Measurements from ENCODE around the gene GRHL3.

GRHL3 gene

GRCh38 chr1:24343412-24344089 lies 24.4 kb downstream of the GRHL3 start:
- no peak for DNase-seq
- Histone ChIP-seq H4K91ac (ENCODE audit: low read depth, low read length) (no peak overlapping the region), H4K8ac (ENCODE audit: low read depth, low read length) (no peak overlapping the region), H3K4me1 (ENCODE audit: control insufficient read depth in 1 of 2, insufficient read depth in 2 of 2, low read length in 2 of 2) (peaks cover 28% of the 10 kb centered on the region in 2 experiments), H2BK5ac (ENCODE audit: low read depth, low read length, poor library complexity) (no peak overlapping the region), H2AK5ac (ENCODE audit: low read length) (no peak overlapping the region), H3K23ac (ENCODE audit: low read length) (no peak overlapping the region), H3K79me1 (ENCODE audit: low read length) (peaks cover 13% of the 10 kb centered on the region), H3K27me3 (ENCODE audit: insufficient read depth, low read length) (no peaks in the 10 kb centered on the region), H3K9ac (ENCODE audit: low read length) (no peak overlapping the region), H3K4me3 (ENCODE audit: low read depth, low read length) (no peak overlapping the region), H3K4me2 (ENCODE audit: low read length) (no peak overlapping the region), H3K27ac (ENCODE audit: low read depth, low read length) (no peak overlapping the region), H3K4ac (ENCODE audit: low read depth, low read length) (no peak overlapping the region), H2AFZ (ENCODE audit: insufficient read depth, low read length, poor library complexity) (no peak overlapping the region), H3K79me2 (ENCODE audit: control insufficient read depth, insufficient read depth, low read length, poor library complexity) (peaks cover 4% of the 10 kb centered on the region), H4K12ac (ENCODE audit: low read depth, low read length) (no peak overlapping the region), H3K36me3 (ENCODE audit: control insufficient read depth in 1 of 2, insufficient read depth in 2 of 2, low read length in 2 of 2) (peaks cover 30 to 35% of the 10 kb centered on the region in 2 experiments), H3K18ac (ENCODE audit: low read length) (no peak overlapping the region), H3K9me3 (ENCODE audit: insufficient read depth, low read depth, low read length) (no peaks in the 10 kb centered on the region), H2BK12ac (ENCODE audit: low read length) (no peak overlapping the region), H3K14ac (ENCODE audit: low read length) (no peak overlapping the region), H2BK120ac (ENCODE audit: insufficient read depth, low read length, poor library complexity) (no peak overlapping the region)
- no CpG with 5 or more reads among the region's 13 CpGs for WGBS (ENCODE audit: extremely low coverage, insufficient coverage, insufficient read length)

GRCh38 chr1:24344090-24344742 lies 25.1 kb downstream of the GRHL3 start:
- H4K91ac ChIP-seq (ENCODE audit: low read depth, low read length), result no peak overlapping the region
- peaks cover 28% of the 10 kb centered on the region in 2 experiments for H3K4me1 ChIP-seq (ENCODE audit: control insufficient read depth in 1 of 2, insufficient read depth in 2 of 2, low read length in 2 of 2)
- no CpG with 5 or more reads among the region's 8 CpGs for WGBS (ENCODE audit: extremely low coverage, insufficient coverage, insufficient read length)
- H3K18ac ChIP-seq (ENCODE audit: low read length), result no peak overlapping the region
- H3K23ac ChIP-seq (ENCODE audit: low read length), result no peak overlapping the region
- H3K9ac ChIP-seq (ENCODE audit: low read length), result no peak overlapping the region
- H3K27ac ChIP-seq (ENCODE audit: low read depth, low read length), result no peak overlapping the region
- no peak overlapping the region for H3K14ac ChIP-seq (ENCODE audit: low read length)
- H3K4me2 ChIP-seq (ENCODE audit: low read length), result no peak overlapping the region
- no peak overlapping the region for H2AK5ac ChIP-seq (ENCODE audit: low read length)
- H3K9me3 ChIP-seq (ENCODE audit: insufficient read depth, low read depth, low read length), result no peaks in the 10 kb centered on the region
- no peak overlapping the region for H4K12ac ChIP-seq (ENCODE audit: low read depth, low read length)
- H3K79me2 ChIP-seq (ENCODE audit: control insufficient read depth, insufficient read depth, low read length, poor library complexity), result peaks cover 4% of the 10 kb centered on the region
- H2AFZ ChIP-seq (ENCODE audit: insufficient read depth, low read length, poor library complexity), result no peak overlapping the region
- DNase-seq, result no peak
- H2BK5ac ChIP-seq (ENCODE audit: low read depth, low read length, poor library complexity), result no peak overlapping the region
- no peak overlapping the region for H3K4me3 ChIP-seq (ENCODE audit: low read depth, low read length)
- H2BK120ac ChIP-seq (ENCODE audit: insufficient read depth, low read length, poor library complexity), result no peak overlapping the region
- peaks cover 30 to 35% of the 10 kb centered on the region in 2 experiments for H3K36me3 ChIP-seq (ENCODE audit: control insufficient read depth in 1 of 2, insufficient read depth in 2 of 2, low read length in 2 of 2)
- H3K27me3 ChIP-seq (ENCODE audit: insufficient read depth, low read length), result no peaks in the 10 kb centered on the region
- no peak overlapping the region for H3K4ac ChIP-seq (ENCODE audit: low read depth, low read length)
- no peak overlapping the region for H2BK12ac ChIP-seq (ENCODE audit: low read length)
- no peak overlapping the region for H4K8ac ChIP-seq (ENCODE audit: low read depth, low read length)
- peaks cover 13% of the 10 kb centered on the region for H3K79me1 ChIP-seq (ENCODE audit: low read length)

- peaks cover 30 to 33% of the 10 kb centered on the region in 2 experiments for H3K36me3 ChIP-seq (ENCODE audit: control insufficient read depth in 1 of 2, insufficient read depth in 2 of 2, low read length in 2 of 2)
- H3K4me3 ChIP-seq (ENCODE audit: low read depth, low read length), result no peak overlapping the region
- no peak overlapping the region for H3K23ac ChIP-seq (ENCODE audit: low read length)
- no peak overlapping the region for H4K12ac ChIP-seq (ENCODE audit: low read depth, low read length)
- no peak overlapping the region for H3K27ac ChIP-seq (ENCODE audit: low read depth, low read length)
- WGBS (ENCODE audit: extremely low coverage, insufficient coverage, insufficient read length), result no CpG with 5 or more reads among the region's 5 CpGs
- H3K27me3 ChIP-seq (ENCODE audit: insufficient read depth, low read length), result no peaks in the 10 kb centered on the region
- no peak for DNase-seq
- peaks cover 1% of the 10 kb centered on the region for H3K79me2 ChIP-seq (ENCODE audit: control insufficient read depth, insufficient read depth, low read length, poor library complexity)
- H3K79me1 ChIP-seq (ENCODE audit: low read length), result peaks cover 9% of the 10 kb centered on the region
- no peak overlapping the region for H4K91ac ChIP-seq (ENCODE audit: low read depth, low read length)
- peaks cover 1% of the 10 kb centered on the region for H3K9me3 ChIP-seq (ENCODE audit: insufficient read depth, low read depth, low read length)
- H4K8ac ChIP-seq (ENCODE audit: low read depth, low read length), result no peak overlapping the region
- no peak overlapping the region for H3K4ac ChIP-seq (ENCODE audit: low read depth, low read length)
- H2BK120ac ChIP-seq (ENCODE audit: insufficient read depth, low read length, poor library complexity), result no peak overlapping the region
- no peak overlapping the region for H2AK5ac ChIP-seq (ENCODE audit: low read length)
- H3K9ac ChIP-seq (ENCODE audit: low read length), result no peak overlapping the region
- H2BK5ac ChIP-seq (ENCODE audit: low read depth, low read length, poor library complexity), result no peak overlapping the region
- no peak overlapping the region for H3K14ac ChIP-seq (ENCODE audit: low read length)
- H3K4me2 ChIP-seq (ENCODE audit: low read length), result no peak overlapping the region
- no peak overlapping the region for H2BK12ac ChIP-seq (ENCODE audit: low read length)
- H2AFZ ChIP-seq (ENCODE audit: insufficient read depth, low read length, poor library complexity), result no peak overlapping the region
- no peak overlapping the region for H3K18ac ChIP-seq (ENCODE audit: low read length)
- peaks cover 20% of the 10 kb centered on the region in 2 experiments for H3K4me1 ChIP-seq (ENCODE audit: control insufficient read depth in 1 of 2, insufficient read depth in 2 of 2, low read length in 2 of 2)
Observed at GRCh38 chr1:24345334-24345733, 26.2 kb downstream of the GRHL3 start.

GRCh38 chr1:24347159-24347934 lies 28.2 kb downstream of the GRHL3 start:
- peaks cover 1% of the 10 kb centered on the region for H3K9me3 ChIP-seq (ENCODE audit: insufficient read depth, low read depth, low read length)
- peaks cover 4% of the 10 kb centered on the region for H3K79me1 ChIP-seq (ENCODE audit: low read length)
- no peak overlapping the region for H3K4me3 ChIP-seq (ENCODE audit: low read depth, low read length)
- H3K4me1 ChIP-seq (ENCODE audit: control insufficient read depth in 1 of 2, insufficient read depth in 2 of 2, low read length in 2 of 2), result peaks cover 9 to 11% of the 10 kb centered on the region in 2 experiments
- no peaks in the 10 kb centered on the region for H3K79me2 ChIP-seq (ENCODE audit: control insufficient read depth, insufficient read depth, low read length, poor library complexity)
- no peak overlapping the region for H2BK5ac ChIP-seq (ENCODE audit: low read depth, low read length, poor library complexity)
- WGBS (ENCODE audit: extremely low coverage, insufficient coverage, insufficient read length), result no CpG with 5 or more reads among the region's 19 CpGs
- no peak overlapping the region for H3K23ac ChIP-seq (ENCODE audit: low read length)
- H3K9ac ChIP-seq (ENCODE audit: low read length), result no peak overlapping the region
- no peaks in the 10 kb centered on the region for H3K27me3 ChIP-seq (ENCODE audit: insufficient read depth, low read length)
- no peak overlapping the region for H2AK5ac ChIP-seq (ENCODE audit: low read length)
- no peak overlapping the region for H2BK120ac ChIP-seq (ENCODE audit: insufficient read depth, low read length, poor library complexity)
- H2BK12ac ChIP-seq (ENCODE audit: low read length), result no peak overlapping the region
- no peak overlapping the region for H4K8ac ChIP-seq (ENCODE audit: low read depth, low read length)
- peak overlapping the region; percentile 25 for H3K18ac ChIP-seq (ENCODE audit: low read length)
- no peak overlapping the region for H4K12ac ChIP-seq (ENCODE audit: low read depth, low read length)
- no peak overlapping the region for H2AFZ ChIP-seq (ENCODE audit: insufficient read depth, low read length, poor library complexity)
- no peak overlapping the region for H3K27ac ChIP-seq (ENCODE audit: low read depth, low read length)
- H4K91ac ChIP-seq (ENCODE audit: low read depth, low read length), result no peak overlapping the region
- H3K36me3 ChIP-seq (ENCODE audit: control insufficient read depth in 1 of 2, insufficient read depth in 2 of 2, low read length in 2 of 2), result peaks cover 30 to 33% of the 10 kb centered on the region in 2 experiments
- no peak overlapping the region for H3K4me2 ChIP-seq (ENCODE audit: low read length)
- DNase-seq, result no peak
- no peak overlapping the region for H3K14ac ChIP-seq (ENCODE audit: low read length)
- no peak overlapping the region for H3K4ac ChIP-seq (ENCODE audit: low read depth, low read length)
